AG04449 (cell line): ENCODE measurements around the gene ZNF2.

Experiments used
- CTCF ChIA-PET: fragments of 350-600 bp; formaldehyde crosslinking; extraction: SDS; loops from one replicate; lab custom pipeline; 2021; ENCODE audit warnings: antibody characterized with exemption; lab: Yijun Ruan, JAX
- POLR2A ChIA-PET: fragments of 400-600, 350-600 bp; formaldehyde crosslinking; extraction: SDS; loops from one replicate; lab custom pipeline; 2020; ENCODE audit warnings: antibody characterized with exemption, inconsistent platforms; lab: Yijun Ruan, JAX
- DNase-seq: peaks from one replicate; pipeline ENCODE4 v3.0.0-alpha.2; 2010; ENCODE audit warnings: low read depth, low spot score
- H3K4me3 ChIP-seq: 2 replicates; pipeline ENCODE4 v1.5.1; 2011; ENCODE audit warnings: low read depth, mild to moderate bottlenecking, control low read depth, low read length
- CTCF ChIP-seq: IDR thresholded peaks from one replicate; pipeline ENCODE4 v1.5.1; 2011; ENCODE audit warnings: mild to moderate bottlenecking, moderate library complexity, low read length, control low read depth, inconsistent platforms; ENCODE audit not compliant: insufficient read depth; ENCODE audit errors: missing control alignments

The ZNF2 gene

GRCh38 chr2:95165371-95166064, at the start of gene ZNF2:
ZNF2 (plus strand) TSS chr2:95165809; CDS start chr2:95176227, 10,418 bp downstream.
- POLR2A ChIA-PET, result interaction anchor here (1.2 kb wide), 1 partner anchor 44 kb away, joined by 7 read pairs; the partner anchor contains the start of gene MRPS5
- H3K4me3 ChIP-seq, result peak within 1 kb of the TSS; percentile 100
- DNase-seq, result peak; percentile 82
- no peak for TF ChIP-seq CTCF
- CTCF ChIA-PET, result interaction anchor here (1.0 kb wide), 2 partner anchors 25 to 50 kb away, joined by 3 read pairs; no protein-coding TSS in a partner anchor

GRCh38 chr2:95121093-95121406, 44.6 kb upstream of the ZNF2 start:
- peak overlapping the region; percentile 93 for H3K4me3 ChIP-seq
- POLR2A ChIA-PET, result interaction anchor here (0.7 to 1.3 kb wide), 2 partner anchors 38 to 44 kb away, joined by 3 to 7 read pairs; partner anchors contain the start of gene ZNF2
- CTCF ChIA-PET, result interaction anchor here (0.7 to 1.7 kb wide), 6 partner anchors 10 to 135 kb away, joined by 3 to 6 read pairs (median 4); no protein-coding TSS in a partner anchor
- DNase-seq, result no peak
- no peak for TF ChIP-seq CTCF

- peak within 1 kb of the TSS; percentile 93 for H3K4me3 ChIP-seq
- ChIA-PET CTCF (interaction anchor here (0.9 to 1.7 kb wide), 5 partner anchors 11 to 136 kb away, joined by 3 to 6 read pairs (median 6); partner anchors contain the start of gene ZNF514), POLR2A (interaction anchor here (0.7 to 1.3 kb wide), 4 partner anchors 11 to 44 kb away, joined by 3 to 7 read pairs (median 3); partner anchors contain the start of genes ZNF2 and ZNF514)
- peak; percentile 31 for TF ChIP-seq CTCF
- DNase-seq, result no peak
These were observed 44.0 kb upstream of the ZNF2 start, which contains the start of gene MRPS5 for GRCh38 chr2:95121407-95122196. MRPS5 (minus strand) TSS chr2:95121808; CDS start chr2:95121791, 17 bp downstream.

- TF ChIP-seq CTCF, result no peak
- CTCF ChIA-PET, result interaction anchor here (0.9 to 1.7 kb wide), 5 partner anchors 11 to 136 kb away, joined by 3 to 6 read pairs (median 6); partner anchors contain the start of gene ZNF514
- POLR2A ChIA-PET, result interaction anchor here (0.7 to 1.3 kb wide), 3 partner anchors 10 to 43 kb away, joined by 3 to 7 read pairs (median 3); partner anchors contain the start of genes ZNF2 and ZNF514
These were observed 43.4 kb upstream of the ZNF2 start for GRCh38 chr2:95122197-95122551.

GRCh38 chr2:95138702-95139101, 26.9 kb upstream of the ZNF2 start:
- DNase-seq, result no peak
- no peak overlapping the region for H3K4me3 ChIP-seq
- POLR2A ChIA-PET, result no interaction called here
- TF ChIP-seq CTCF, result no peak
- CTCF ChIA-PET, result no interaction called here

More at GRCh38 chr2:95122197-95122551, 43.4 kb upstream of the ZNF2 start:
- DNase-seq, result no peak
- peak overlapping the region; percentile 93 for H3K4me3 ChIP-seq
